GM19455 (cell line): ENCODE measurements around the gene MAP7.
"Not testable (repeated sequence)": the region's sequence is repeated elsewhere in the genome, so short reads cannot be mapped to it uniquely, and the experiment has no call there.

Experiments used
- ATAC-seq: cut with Tn5 transposase; IDR thresholded peaks from one replicate; pipeline ENCODE4 v1.9.1; 2021; ENCODE audit not compliant: unreplicated experiment

The MAP7 gene

DNA sequence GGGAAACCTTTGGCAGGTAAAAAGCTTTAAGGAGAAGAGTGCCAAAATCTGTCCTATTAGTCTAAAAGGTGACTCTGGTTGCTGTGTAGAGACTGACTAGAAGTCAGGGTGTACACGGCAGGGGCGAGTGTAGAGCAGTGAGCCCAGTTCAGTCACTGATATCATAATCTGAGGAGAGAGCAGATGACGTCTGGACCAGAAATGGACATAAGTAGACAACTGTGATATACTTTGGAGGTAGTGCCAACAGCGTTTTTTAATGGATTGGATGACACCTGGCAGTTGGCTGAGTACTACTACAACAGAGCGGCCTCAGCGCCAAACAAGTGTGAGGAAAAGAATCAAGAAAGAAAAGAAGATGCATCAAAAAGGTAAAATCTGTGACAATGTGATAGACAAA is 76.0 kb downstream of the MAP7 start:
- no peak for ATAC-seq

DNA sequence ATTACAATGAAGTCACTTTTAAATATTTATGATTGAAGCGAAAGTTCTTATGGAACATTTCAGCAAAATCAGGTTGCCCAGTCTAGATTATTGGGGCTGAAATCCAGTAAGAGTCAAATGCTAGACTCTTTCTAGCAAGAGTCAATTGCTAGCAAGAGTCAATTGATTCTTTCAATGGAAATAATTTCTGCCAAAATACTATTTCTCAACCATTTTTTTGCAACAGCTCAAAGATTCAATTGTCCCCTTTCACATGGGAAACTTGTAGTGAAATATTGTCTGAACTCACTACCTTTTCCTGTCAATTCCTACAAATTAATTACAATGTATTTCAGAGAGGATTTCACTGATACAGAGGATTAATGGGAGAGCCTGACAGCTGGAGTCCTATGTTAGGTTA is 78.3 kb downstream of the MAP7 start:
- ATAC-seq: no peak

DNA sequence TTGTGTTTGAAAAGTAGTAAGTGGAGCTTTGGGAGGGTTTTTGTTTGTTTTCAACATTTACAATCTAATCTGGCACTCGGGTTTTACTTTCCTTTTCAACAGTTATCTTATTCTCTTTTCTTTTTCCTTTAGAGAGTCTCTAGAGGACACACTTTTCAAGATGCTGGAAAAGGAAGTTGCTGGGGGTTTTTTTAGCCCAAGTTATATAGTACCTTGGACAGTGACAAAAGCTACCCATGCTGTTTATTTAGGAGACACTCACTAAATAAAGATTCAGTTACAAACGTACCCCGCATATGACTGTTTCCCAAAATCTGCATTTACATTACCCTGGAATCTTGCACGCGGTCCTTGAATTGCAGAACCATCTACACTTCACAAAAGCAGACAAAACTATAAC is 78.8 kb downstream of the MAP7 start:
- ATAC-seq: no peak

DNA sequence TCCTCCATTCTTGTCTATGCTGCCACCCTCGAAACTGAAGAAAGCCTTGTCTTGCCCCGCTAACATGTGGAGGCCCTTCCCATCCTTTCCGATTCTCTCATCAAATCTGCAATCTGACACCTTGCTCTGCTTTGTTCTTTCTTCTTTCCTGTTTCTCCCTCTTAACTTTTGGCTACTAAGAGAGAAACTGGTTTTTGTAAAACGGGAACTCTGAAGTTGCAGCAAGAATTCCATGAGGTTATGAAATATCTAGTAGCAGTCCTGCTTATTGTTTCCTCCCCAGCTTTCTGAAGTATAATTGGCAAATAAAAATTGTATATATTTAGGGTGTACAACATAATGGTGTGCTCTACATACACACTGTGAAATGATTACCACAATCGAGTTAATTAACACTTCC is 80.2 kb downstream of the MAP7 start:
- ATAC-seq: no peak

DNA sequence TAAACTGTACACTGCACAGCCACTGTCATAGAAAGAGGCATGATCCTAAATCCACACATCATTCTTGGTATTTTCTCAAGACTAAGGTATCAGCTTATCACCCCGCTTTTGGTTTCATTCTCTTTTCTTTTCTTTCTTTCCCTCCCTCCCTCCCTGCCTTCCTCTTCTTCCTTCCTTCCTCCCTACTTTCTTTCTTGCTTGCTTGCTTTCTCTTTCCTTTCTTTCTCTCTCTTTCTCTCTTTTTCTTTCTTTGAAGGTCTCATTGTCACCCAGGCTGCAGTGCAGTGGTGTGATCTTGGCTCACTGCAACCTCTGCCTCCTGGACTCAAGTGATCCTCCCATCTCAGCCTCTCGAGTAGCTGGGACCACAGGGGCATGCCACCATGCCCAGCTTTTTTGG is 81.1 kb downstream of the MAP7 start:
- ATAC-seq: no peak

DNA sequence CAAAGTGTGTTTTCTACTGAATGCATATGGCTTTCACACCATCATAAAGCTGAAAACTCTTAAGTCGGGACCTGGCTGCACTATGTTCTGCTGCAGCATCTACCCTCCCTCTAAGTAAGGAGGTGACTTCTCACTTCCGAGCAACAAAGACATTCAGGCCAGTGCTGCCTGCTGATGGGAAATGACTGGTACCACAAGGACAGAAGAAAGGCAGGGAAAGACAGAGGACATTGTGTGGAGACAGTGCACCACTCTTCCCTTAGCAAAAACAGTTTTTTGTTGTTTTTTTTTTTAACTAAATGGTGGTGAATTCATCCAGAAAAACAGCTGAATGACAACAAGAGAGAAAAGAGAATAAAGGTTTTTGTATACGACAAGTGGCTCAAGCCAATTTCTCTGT is 81.5 kb downstream of the MAP7 start:
- no peak for ATAC-seq

DNA sequence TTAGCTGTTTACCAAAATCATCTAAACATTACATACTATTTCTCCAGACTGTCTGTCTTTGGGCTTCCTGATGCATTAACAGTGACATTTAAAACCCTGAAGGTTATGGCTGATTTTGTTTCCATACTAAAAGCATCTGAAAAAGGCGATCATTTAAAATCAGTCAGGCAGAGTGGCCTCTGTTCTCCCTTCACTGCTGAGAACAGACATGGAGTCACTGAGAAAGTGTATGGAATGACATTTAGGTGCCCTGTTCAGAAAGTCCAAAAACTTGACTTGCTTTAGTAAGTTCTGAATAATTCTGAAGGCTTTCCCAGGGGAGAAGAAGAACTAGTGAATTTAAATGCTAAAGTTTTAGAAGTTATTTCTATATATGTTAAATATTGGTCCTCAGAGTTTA is 83.0 kb downstream of the MAP7 start:
- ATAC-seq: no peak

DNA sequence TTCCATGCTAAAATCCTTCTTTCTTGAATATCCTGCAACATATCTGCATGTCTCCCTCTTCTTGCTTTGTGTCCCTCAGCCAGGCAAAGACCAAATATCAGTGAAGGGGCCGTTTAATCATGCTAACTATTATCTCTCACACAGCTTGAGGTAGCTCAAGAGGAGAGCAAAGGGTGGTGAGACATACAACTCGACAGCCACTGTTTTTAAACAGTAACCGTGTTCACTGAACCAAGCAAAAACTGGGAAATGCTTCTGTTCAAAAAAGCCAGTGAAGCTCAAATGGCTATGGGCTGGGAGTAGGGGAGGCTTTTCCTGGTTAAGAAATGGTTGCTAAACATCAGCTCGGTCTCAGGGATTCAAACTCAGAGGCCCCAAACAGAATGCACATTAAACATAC is 83.4 kb downstream of the MAP7 start:
- ATAC-seq: no peak

DNA sequence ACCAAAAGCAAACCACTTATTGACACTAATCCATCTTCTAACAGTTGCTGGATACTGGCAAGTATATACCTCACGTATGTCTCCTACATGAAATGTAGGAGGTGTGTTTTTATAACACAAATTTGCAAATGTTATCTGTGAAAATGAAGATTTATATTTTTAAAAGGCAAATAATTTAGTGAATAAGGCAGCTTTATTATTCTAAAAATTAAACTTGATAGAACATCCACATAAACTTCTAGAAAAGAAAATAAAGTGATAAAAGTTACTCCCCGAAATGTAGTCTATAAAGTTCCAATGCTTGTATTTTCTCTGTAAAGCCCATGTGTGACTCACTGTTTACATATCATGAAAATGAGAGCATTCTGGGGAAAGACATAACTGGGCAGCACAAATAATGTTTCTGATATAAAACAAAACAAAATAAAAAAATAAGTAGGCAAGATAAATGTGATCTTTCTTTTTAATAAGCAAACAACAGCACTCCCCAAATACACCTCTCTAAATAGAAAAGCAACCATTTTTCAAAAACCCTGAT is 84.4 kb downstream of the MAP7 start:
- no peak for ATAC-seq

DNA sequence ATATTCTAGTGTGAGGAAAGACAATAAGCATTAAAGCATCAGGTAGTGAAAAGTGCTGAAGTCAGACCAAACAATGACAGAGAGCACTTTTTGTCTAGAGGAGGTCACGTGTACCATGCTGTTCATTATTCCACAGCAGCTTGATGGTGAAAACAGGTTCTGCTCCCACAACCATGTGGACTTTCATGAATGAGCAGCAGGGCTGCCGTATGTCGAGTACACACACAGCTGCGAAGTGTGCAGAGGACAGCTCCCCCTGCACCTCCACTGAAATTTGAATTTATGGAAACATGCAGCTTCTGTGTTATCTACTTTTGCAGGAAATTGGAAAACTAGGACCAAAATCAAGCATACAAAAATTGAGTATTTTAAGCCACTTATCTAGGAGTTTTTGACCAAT is 85.3 kb downstream of the MAP7 start:
- ATAC-seq: no peak

DNA sequence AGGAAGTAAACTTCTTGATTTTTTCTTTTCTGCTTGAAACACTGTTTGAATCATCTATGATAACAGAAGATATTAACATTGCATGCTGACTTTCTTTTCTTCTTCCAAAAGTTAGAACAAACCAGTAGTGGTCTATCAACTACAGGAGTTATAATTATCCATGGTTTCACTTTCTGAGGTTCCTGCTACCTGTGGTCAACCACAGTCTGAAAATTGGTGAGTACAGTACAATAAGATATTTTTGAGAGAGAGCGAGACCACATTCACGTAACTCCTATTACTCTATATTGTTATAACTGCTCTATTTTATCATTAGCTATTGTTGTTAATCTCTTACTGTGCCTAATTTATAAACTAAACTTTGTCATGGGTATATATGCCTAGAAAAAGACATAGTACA is 86.1 kb downstream of the MAP7 start:
- no peak for ATAC-seq

DNA sequence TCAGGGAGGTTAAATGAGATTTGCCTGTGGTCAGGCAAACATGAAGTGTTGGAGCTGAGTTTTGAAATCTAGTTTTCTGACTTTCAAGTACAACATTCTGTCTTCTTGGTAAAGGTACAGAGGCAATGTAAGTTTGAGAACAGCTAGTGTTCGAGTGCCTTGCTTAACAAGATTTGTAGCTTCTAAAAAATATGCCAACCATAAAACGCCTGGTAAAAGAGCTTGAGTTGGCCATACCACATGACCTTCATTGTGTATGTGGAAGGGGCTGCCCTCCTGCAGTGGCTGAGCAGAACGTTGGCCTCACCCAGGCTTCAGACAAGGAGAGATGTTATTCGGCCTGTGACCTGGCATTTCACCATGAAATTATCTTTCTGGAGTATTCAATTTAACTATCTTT is 86.5 kb downstream of the MAP7 start:
- ATAC-seq: no peak

DNA sequence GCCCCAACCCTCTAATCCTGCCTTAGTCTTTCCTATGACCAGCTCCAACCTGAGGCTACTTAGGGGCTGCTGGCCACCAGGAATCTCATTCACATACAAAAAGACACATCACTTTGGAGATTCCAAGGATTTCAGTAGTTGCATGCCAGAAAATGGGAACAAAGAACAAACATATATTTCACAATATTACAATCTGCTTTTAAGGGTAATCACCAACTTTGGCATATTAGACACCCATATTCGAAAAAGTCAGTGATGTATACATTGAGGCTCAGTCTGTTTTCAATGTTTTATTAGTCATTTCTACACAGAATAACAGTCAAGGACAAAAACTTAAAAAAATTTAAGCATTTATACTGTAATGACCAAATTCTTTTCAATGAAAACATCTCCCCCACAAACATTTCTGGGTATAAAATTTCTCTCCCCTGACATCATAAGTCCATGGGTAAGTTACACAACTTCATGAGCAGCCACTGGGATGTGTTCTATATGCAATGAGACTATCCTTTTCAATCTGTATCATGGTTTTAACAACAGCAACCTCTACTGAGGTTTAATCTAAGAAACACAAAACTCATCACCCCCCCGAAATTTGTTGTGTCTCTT is 103.5 kb downstream of the MAP7 start:
- no peak for ATAC-seq

DNA sequence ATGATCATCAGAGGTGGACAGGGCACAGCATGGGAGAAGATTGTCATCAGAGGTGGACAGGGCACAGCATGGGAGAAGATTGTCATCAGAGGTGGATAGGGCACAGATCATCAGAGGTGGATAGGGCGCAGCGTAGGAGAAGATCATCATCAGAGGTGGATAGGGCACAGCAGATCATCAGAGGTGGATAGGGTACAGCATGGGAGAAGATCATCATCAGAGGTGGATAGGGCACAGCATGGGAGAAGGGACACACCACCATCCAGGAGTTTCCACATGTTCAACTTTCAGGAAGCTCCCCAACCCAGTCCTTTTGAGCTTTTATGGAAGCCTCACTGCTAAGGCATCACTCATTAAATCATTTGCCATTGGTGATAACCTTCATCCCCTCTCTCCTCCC is 104.1 kb downstream of the MAP7 start:
- ATAC-seq: no peak

DNA sequence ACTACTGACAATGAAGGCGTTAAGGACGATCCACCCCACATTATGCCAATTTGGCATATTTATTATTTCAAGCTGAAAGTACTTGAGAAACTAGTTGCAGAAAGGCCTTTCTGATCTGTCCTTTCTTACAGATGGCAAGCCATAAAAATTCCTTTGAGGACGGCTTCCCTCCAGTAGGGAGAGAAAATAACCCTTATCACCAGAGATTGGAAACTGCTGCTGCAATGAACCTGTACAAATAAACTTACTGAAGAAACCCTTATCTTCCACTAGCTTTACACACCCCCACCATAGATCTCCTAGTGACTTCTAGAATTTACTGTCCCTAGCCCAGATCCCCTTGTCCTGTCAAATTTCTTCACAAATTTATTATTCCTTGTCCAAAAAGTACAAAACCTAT is 105.2 kb downstream of the MAP7 start:
- no peak for ATAC-seq

DNA sequence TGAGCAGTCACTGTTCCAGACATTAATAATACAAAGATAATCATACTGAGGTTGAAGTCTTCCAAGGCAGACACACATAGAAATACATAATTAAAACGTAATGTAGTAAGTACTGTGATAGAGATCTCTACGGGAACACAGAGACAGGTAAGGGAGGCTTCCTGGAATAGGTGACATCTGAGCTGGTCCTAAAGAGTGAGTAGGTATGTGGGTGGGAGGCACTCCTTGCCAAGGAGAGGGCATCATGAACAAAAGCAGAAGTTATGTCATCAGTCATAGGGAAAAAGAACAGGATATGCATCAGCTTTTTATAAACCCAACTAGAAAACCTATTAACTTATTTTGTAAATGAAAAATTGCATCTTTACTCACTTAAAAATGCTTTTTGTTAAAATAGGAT is 110.0 kb downstream of the MAP7 start:
- no peak for ATAC-seq

DNA sequence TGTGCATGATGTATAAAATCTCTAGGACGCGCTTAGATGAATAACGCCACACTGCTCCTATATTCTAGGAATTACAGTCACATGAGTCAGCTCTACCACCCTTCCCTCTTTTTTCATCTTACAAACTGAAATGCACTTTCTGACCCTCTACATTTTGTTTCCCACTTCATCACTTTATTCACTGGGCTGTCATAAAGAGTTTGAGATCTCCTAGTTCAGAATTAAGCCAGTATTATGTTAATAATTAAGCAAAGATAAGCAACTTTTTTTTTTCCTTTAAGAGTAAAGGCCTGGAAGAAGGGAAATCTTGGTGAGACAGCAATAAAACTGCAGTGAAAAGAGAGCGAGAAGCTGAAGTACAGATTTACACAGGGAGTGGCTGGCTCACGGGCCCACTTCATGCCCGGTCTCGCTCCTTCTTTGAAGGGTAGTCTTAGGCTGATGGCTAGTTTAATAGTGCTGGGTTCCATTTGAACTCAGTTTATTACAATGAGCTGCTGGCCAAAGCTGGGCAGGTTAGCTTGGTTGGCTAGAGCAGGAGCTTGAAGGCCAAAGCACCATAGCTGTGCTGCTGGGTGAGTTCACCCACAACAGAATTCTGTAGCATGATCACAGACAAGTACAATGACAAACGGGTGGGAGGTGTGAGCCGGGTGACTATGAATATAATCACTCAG is 110.6 kb downstream of the MAP7 start:
- no peak for ATAC-seq

DNA sequence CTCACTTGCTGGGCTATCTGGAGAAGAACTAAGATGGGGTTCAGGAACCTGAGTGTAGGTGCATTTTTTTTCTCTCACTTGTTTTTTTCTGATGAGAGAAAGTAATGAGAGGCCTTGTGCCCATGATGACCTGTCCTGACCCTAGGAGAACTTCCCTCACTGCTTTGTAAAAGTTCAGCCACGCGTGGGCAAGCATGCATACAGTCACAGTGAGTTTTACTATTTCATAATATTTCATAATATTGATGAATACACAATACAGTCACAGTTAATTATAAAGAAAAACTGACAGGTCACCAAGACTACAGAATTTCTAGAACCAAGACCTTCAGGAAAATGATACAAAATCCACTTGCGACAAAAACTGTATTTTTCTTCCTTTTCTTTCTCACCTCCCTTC is 111.8 kb downstream of the MAP7 start:
- no peak for ATAC-seq

DNA sequence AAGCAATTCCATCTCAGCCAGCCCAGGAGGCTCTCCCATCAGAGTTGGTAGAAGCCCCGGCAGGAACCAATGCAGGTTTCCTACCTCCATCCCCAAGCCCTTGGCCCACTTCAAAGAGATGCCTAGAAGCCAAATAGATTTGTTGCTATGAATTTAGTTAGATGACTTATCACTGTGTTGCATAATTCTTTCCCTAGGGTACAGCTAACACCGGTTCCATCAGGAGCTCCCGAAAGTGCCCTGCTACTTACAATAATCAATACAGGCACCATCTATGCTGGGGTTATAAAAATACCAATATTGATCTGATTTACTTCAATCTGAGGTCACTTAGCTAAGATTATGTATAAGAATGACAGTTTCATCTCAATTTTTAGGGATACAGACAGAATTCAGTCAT is 113.0 kb downstream of the MAP7 start:
- ATAC-seq: no peak

DNA sequence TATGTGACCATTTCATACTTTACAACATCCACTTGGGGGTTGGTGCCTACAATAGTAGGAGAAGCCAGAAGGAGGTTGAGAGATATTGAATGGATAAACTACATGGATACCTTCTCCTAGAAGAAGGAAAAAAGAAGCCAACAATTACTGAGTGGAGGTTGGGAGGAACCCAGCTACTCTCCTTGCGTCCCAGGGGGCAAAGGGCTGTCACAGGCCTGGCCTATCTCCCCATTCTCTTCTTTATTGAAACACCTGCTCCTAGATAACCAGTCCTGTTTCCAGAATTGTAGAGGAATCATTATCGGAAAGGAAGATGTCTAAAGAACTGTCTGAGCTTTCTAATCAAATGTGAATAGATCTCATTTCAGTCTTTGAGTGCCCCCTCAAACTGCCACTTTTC is 115.1 kb downstream of the MAP7 start:
- no peak for ATAC-seq

DNA sequence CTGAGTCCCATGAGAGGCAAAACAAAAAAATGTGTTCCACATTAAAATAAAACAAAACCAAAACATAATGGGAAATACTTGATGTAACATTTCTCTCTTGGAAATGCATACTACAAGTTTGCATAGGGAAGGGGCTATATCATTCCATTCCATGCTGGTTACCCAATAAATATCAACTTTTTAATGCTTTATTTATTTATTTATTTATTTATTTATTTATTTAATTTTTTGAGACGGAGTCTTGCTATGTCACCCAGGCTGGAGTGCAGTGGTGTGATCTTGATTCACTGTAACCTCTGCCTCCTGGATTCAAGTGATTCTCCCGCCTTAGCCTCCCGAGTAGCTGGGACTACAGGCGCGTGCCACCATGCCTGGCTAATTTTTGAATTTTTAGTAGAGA is 118.9 kb downstream of the MAP7 start:
- not testable (repeated sequence) for ATAC-seq

DNA sequence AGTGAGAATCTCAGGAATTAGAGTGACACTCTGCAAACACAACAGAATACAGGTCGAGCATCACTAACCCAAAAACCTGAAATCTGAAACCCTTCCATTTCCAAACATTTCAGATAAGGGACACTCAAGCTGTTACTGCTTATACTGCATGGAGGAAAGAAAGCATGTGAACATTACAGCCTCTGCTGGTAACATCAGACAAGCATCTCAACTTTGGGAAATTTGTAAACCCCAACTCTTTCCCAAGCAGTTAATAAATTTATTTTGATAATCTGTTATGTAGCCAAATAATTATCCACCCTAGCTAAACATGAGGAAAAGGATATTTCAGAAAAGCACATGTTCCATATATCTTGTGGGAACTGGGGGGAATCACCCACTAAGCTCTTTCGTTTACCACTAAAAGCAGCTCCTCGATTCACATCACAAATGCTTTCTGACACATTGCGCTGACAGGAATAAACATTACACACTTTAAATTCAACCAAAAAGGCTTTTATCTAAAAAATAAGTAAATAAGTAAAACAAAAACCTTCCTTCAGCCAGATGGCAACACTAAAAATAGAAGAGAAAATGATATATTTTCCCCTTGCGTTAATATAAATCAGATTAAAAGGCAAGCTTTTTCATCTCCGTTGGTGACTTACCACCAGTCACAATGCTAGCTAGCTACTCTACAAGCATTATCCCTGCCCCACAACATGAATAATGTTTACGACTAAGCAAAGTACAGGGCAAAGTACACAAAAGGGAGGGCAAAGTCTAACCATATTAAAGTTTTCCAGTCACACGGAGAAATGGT is 120.8 kb downstream of the MAP7 start:
- ATAC-seq: no peak
